Measurements from ENCODE around the gene LAMA2. TPM values are rescaled to one million over a fixed set of nuclear protein-coding genes. Genes with fewer than 3 reads are reported as not detected.

LAMA2 gene
- total RNA-seq, 1 experiment from 2014 or later, result 8.2 TPM

DNA sequence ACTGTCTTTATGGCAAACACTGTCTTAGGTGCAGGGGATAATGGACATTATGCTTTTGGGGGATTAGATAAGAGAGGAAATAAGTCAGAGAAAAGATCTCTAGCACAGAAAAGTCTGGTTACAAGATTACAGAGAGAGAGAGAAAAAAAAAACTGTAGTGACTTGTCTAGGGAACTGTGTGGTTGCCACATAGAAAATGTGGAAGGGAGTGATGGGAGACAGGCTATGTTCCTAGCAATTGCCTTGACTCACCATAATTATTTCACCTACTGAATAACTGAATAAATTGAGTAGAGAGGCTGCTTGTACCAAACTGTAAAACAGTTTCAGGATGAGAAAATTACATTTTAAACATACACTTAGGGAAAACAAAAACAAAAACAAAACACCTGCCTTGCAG is 229.7 kb downstream of the LAMA2 start:
- no peaks in the 10 kb centered on the region for H3K9me2 ChIP-seq (ENCODE audit: insufficient read depth)
- H4K20me1 ChIP-seq (ENCODE audit: insufficient read depth), result no peaks in the 10 kb centered on the region
- no peak overlapping the region for H3K27ac ChIP-seq (ENCODE audit: low read depth, low read length)
- TF ChIP-seq POLR2AphosphoS5 (IDR thresholded peaks at IDR 0.05; ENCODE audit: low read depth, low read length), result no peak
- TF ChIP-seq, protein P1, sequence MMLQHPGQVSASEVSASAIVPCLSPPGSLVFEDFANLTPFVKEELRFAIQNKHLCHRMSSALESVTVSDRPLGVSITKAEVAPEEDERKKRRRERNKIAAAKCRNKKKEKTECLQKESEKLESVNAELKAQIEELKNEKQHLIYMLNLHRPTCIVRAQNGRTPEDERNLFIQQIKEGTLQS (IDR thresholded peaks at IDR 0.05), result no peak
- TF ChIP-seq ZNF274 (IDR thresholded peaks at IDR 0.05; ENCODE audit: low read depth, low read length), result no peak
- no peak for TF ChIP-seq FOSL1 (IDR thresholded peaks at IDR 0.05; ENCODE audit: low read depth)
- TF ChIP-seq SIN3A (IDR thresholded peaks at IDR 0.05; ENCODE audit: low read depth), result no peak
- BruUV-seq (replicated peaks), result no TSS peak
- no peaks in the 10 kb centered on the region for H3K79me2 ChIP-seq (ENCODE audit: insufficient read depth, low read length)
- no peak overlapping the region for H3K9ac ChIP-seq (ENCODE audit: low read length)
- no peak overlapping the region for H3K4me3 ChIP-seq (replicated peaks in 1 of 2; ENCODE audit: low read depth in 1 of 2, low read length in 2 of 2)
- CTCF ChIA-PET, result no interaction called here
- no peaks in the 10 kb centered on the region for H3K9me3 ChIP-seq (ENCODE audit: control insufficient read depth in 1 of 2, insufficient read depth in 1 of 2, low read depth in 1 of 2, low read length in 2 of 2)
- POLR2A ChIA-PET, result no interaction called here
- intact Hi-C loops (cut with micrococcal nuclease), result no loop called here
- no peaks in the 10 kb centered on the region for H3K27me3 ChIP-seq (ENCODE audit: insufficient read depth, low read length)
- DNase-seq (ENCODE audit: low read depth, low spot score) (no peak), ATAC-seq (no peak)
- no peaks in the 10 kb centered on the region for H3K4me1 ChIP-seq (ENCODE audit: control insufficient read depth in 1 of 2, insufficient read depth in 2 of 2, low read length in 2 of 2)
- H3K36me3 ChIP-seq (ENCODE audit: control insufficient read depth in 1 of 2, insufficient read depth in 2 of 2, low read length in 2 of 2), result no peaks in the 10 kb centered on the region
- no peak overlapping the region for H3K4me2 ChIP-seq (ENCODE audit: low read length)
- H2AFZ ChIP-seq (ENCODE audit: low read depth, low read length, poor library complexity, severe bottlenecking), result no peak overlapping the region
- RAD21 ChIA-PET (ENCODE audit: low non-redundant PET in 1 of 2, low total read pairs in 2 of 2, uncharacterized antibody in 2 of 2, unreplicated experiment in 2 of 2), result no interaction called here

DNA sequence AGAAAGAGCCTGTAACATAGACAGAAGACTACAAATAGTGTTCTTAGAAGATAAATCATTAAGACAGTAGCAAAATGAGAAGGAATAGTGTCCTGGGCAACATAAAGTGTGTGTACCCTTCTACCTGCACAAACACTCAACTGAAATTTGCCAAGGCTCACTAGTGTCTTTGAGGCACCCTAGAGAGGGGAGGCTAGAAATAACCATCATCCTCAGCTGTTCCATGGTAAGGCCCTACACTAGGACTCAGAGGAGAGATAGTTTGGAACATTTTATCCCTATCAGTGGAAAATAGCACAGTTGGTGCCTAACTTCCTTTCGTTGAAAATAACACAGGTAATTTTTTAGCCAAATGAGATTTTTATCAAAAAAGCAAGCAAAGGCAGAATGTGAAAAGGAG is 230.7 kb downstream of the LAMA2 start:
- no TSS peak for BruUV-seq (replicated peaks)
- Histone ChIP-seq H3K9me3 (ENCODE audit: control insufficient read depth in 1 of 2, insufficient read depth in 1 of 2, low read depth in 1 of 2, low read length in 2 of 2) (no peaks in the 10 kb centered on the region), H3K27me3 (ENCODE audit: insufficient read depth, low read length) (no peaks in the 10 kb centered on the region), H3K79me2 (ENCODE audit: insufficient read depth, low read length) (no peaks in the 10 kb centered on the region), H4K20me1 (ENCODE audit: insufficient read depth) (no peaks in the 10 kb centered on the region), H3K4me3 (replicated peaks in 1 of 2; ENCODE audit: low read depth in 1 of 2, low read length in 2 of 2) (no peak overlapping the region), H3K4me1 (ENCODE audit: control insufficient read depth in 1 of 2, insufficient read depth in 2 of 2, low read length in 2 of 2) (no peaks in the 10 kb centered on the region), H3K4me2 (ENCODE audit: low read length) (no peak overlapping the region), H3K9ac (ENCODE audit: low read length) (no peak overlapping the region), H3K9me2 (ENCODE audit: insufficient read depth) (no peaks in the 10 kb centered on the region), H3K36me3 (ENCODE audit: control insufficient read depth in 1 of 2, insufficient read depth in 2 of 2, low read length in 2 of 2) (no peaks in the 10 kb centered on the region), H3K27ac (ENCODE audit: low read depth, low read length) (no peak overlapping the region), H2AFZ (ENCODE audit: low read depth, low read length, poor library complexity, severe bottlenecking) (no peak overlapping the region)
- POLR2A ChIA-PET, result no interaction called here
- CTCF ChIA-PET, result no interaction called here
- intact Hi-C loops (cut with micrococcal nuclease), result no loop called here
- RAD21 ChIA-PET (ENCODE audit: low non-redundant PET in 1 of 2, low total read pairs in 2 of 2, uncharacterized antibody in 2 of 2, unreplicated experiment in 2 of 2), result no interaction called here
- ATAC-seq (no peak), DNase-seq (ENCODE audit: low read depth, low spot score) (no peak)
- no peak for TF ChIP-seq RAD21 (IDR thresholded peaks at IDR 0.05; ENCODE audit: low read depth)
- TF ChIP-seq, protein P2, sequence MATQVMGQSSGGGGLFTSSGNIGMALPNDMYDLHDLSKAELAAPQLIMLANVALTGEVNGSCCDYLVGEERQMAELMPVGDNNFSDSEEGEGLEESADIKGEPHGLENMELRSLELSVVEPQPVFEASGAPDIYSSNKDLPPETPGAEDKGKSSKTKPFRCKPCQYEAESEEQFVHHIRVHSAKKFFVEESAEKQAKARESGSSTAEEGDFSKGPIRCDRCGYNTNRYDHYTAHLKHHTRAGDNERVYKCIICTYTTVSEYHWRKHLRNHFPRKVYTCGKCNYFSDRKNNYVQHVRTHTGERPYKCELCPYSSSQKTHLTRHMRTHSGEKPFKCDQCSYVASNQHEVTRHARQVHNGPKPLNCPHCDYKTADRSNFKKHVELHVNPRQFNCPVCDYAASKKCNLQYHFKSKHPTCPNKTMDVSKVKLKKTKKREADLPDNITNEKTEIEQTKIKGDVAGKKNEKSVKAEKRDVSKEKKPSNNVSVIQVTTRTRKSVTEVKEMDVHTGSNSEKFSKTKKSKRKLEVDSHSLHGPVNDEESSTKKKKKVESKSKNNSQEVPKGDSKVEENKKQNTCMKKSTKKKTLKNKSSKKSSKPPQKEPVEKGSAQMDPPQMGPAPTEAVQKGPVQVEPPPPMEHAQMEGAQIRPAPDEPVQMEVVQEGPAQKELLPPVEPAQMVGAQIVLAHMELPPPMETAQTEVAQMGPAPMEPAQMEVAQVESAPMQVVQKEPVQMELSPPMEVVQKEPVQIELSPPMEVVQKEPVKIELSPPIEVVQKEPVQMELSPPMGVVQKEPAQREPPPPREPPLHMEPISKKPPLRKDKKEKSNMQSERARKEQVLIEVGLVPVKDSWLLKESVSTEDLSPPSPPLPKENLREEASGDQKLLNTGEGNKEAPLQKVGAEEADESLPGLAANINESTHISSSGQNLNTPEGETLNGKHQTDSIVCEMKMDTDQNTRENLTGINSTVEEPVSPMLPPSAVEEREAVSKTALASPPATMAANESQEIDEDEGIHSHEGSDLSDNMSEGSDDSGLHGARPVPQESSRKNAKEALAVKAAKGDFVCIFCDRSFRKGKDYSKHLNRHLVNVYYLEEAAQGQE (IDR thresholded peaks at IDR 0.05; ENCODE audit: low read depth), result no peak
- TF ChIP-seq, protein P3, sequence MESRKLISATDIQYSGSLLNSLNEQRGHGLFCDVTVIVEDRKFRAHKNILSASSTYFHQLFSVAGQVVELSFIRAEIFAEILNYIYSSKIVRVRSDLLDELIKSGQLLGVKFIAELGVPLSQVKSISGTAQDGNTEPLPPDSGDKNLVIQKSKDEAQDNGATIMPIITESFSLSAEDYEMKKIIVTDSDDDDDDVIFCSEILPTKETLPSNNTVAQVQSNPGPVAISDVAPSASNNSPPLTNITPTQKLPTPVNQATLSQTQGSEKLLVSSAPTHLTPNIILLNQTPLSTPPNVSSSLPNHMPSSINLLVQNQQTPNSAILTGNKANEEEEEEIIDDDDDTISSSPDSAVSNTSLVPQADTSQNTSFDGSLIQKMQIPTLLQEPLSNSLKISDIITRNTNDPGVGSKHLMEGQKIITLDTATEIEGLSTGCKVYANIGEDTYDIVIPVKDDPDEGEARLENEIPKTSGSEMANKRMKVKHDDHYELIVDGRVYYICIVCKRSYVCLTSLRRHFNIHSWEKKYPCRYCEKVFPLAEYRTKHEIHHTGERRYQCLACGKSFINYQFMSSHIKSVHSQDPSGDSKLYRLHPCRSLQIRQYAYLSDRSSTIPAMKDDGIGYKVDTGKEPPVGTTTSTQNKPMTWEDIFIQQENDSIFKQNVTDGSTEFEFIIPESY (IDR thresholded peaks at IDR 0.05; ENCODE audit: extremely low read depth, insufficient replicate concordance, low read length), result no peak
- no peak for TF ChIP-seq EZH2phosphoT487 (IDR thresholded peaks at IDR 0.05; ENCODE audit: borderline replicate concordance)
- TF ChIP-seq, protein P4, sequence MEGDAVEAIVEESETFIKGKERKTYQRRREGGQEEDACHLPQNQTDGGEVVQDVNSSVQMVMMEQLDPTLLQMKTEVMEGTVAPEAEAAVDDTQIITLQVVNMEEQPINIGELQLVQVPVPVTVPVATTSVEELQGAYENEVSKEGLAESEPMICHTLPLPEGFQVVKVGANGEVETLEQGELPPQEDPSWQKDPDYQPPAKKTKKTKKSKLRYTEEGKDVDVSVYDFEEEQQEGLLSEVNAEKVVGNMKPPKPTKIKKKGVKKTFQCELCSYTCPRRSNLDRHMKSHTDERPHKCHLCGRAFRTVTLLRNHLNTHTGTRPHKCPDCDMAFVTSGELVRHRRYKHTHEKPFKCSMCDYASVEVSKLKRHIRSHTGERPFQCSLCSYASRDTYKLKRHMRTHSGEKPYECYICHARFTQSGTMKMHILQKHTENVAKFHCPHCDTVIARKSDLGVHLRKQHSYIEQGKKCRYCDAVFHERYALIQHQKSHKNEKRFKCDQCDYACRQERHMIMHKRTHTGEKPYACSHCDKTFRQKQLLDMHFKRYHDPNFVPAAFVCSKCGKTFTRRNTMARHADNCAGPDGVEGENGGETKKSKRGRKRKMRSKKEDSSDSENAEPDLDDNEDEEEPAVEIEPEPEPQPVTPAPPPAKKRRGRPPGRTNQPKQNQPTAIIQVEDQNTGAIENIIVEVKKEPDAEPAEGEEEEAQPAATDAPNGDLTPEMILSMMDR (IDR thresholded peaks at IDR 0.05 in 2 of 3, conservative IDR thresholded peaks at IDR 0.05 in 1 of 3; ENCODE audit: borderline replicate concordance in 1 of 3, insufficient read depth in 1 of 3, low read depth in 2 of 3, low read length in 2 of 3), result no peak
- no peak for TF ChIP-seq CBX3 (IDR thresholded peaks at IDR 0.05; ENCODE audit: low read depth)
- no peak for TF ChIP-seq SP1 (IDR thresholded peaks at IDR 0.05; ENCODE audit: low read depth)
- TF ChIP-seq SIN3A (IDR thresholded peaks at IDR 0.05; ENCODE audit: low read depth), result no peak
- TF ChIP-seq TCF7L2 (IDR thresholded peaks at IDR 0.05; ENCODE audit: borderline replicate concordance, extremely low read depth, insufficient read depth, insufficient read length), result no peak
